Bladder microvascular endothelial cell (primary cell): ENCODE results near the gene KLHL3. TPM values are rescaled to one million over a fixed set of nuclear protein-coding genes. Genes with fewer than 3 reads are reported as not detected.

Experiments
- total RNA-seq: library from RNA; depleted of rRNA; stranded (reverse); fragments of >200 nt; gene quantifications from 2 replicates; pipeline ENCODE4 v1.2.3, GENCODE V29; 2014

KLHL3 gene, protein sequence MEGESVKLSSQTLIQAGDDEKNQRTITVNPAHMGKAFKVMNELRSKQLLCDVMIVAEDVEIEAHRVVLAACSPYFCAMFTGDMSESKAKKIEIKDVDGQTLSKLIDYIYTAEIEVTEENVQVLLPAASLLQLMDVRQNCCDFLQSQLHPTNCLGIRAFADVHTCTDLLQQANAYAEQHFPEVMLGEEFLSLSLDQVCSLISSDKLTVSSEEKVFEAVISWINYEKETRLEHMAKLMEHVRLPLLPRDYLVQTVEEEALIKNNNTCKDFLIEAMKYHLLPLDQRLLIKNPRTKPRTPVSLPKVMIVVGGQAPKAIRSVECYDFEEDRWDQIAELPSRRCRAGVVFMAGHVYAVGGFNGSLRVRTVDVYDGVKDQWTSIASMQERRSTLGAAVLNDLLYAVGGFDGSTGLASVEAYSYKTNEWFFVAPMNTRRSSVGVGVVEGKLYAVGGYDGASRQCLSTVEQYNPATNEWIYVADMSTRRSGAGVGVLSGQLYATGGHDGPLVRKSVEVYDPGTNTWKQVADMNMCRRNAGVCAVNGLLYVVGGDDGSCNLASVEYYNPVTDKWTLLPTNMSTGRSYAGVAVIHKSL
- 3.1 and 19.3 TPM in 2 replicates for total RNA-seq

GRCh38 chr5:137735555-137736284, at the start of gene KLHL3:
Gene KLHL3, minus strand, starts transcription at chr5:137736089. Its CDS starts 443 bp downstream, at chr5:137735646.

GRCh38 chr5:137754188-137754960, 18.5 kb upstream of the KLHL3 start, which contains the start of gene HNRNPA0:
Gene HNRNPA0, minus strand, starts transcription at chr5:137754363. Its CDS starts 297 bp downstream, at chr5:137754066.

Other genes starting within 250 kb of the KLHL3 start
- gene SPOCK1, start 236.8 kb downstream of the KLHL3 start, total RNA-seq, result 1.6 and 20.9 TPM in 2 replicates
- gene HNRNPA0, start 18.3 kb upstream of the KLHL3 start, total RNA-seq, result 11.0 and 14.5 TPM in 2 replicates
- gene MYOT, start 131.8 kb upstream of the KLHL3 start, total RNA-seq, result not detected in 2 replicates
- gene PKD2L2, start 153.4 kb upstream of the KLHL3 start, total RNA-seq, result not detected in 2 replicates